Measurements from ENCODE around the gene VAT1L. TPM values are rescaled to one million over a fixed set of nuclear protein-coding genes. Genes with fewer than 3 reads are reported as not detected.
"Not testable (repeated sequence)": the region's sequence is repeated elsewhere in the genome, so short reads cannot be mapped to it uniquely, and the experiment has no call there.

VAT1L gene
- total RNA-seq, 2 donors from 2014 or later: 0.05 to 4.4 TPM

DNA sequence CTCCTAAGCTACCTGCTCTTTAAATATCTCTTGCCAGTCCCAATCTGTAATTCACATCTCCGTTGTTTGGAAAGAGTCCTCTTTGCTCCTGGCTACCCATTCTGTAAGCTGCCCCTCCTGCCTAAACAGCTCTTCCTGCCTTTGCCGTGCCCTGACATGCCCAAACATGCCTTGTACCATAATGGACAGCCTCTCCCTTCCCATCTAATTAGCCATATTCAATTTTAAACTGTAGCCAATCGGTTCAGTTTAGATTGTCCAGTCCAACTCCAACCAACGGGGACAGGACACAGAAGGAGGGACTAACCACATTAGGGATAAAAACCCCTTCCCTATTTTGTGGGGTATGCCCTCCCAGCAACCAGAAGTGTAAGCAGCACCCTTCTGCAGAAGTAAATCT lies 203.3 kb downstream of the VAT1L start:
- no peak for DNase-seq (ENCODE audit: low spot score)
- WGBS: 50% methylated on average over 4 of the region's 4 CpGs
- no peaks in the 10 kb centered on the region for H3K27me3 ChIP-seq (replicated peaks; ENCODE audit: insufficient read depth)

DNA sequence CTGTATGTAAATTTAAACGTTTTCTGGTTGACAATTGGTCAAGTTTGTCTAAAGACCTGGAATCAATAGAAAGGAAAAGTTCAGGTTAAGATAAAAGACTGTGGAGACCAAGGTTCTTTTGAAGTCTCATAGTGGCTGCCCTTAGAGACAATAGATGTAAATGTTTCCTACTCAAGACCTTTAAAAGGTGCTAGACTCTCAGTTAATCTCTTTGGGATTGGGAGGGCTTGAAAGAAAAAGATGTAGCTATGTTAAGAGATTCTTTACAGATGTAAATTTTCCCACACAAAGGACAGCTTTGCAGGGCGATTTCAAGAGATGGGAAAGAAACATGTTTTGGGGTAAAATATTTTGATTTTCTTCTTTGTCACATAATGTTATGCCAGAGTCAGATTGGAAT lies 204.0 kb downstream of the VAT1L start:
- H3K4me1 ChIP-seq (replicated peaks); DNase-seq (ENCODE audit: low spot score); H3K27ac ChIP-seq; H3K27me3 ChIP-seq (replicated peaks; ENCODE audit: insufficient read depth); H3K4me3 ChIP-seq; H3K36me3 ChIP-seq; intact Hi-C loops (cut with DNase I); H3K9me3 ChIP-seq: not testable (repeated sequence)
- WGBS: 32% methylated on average over 2 of the region's 2 CpGs

More for the DNA sequence above, 203.3 kb downstream of the VAT1L start:
- TF ChIP-seq, protein P1, sequence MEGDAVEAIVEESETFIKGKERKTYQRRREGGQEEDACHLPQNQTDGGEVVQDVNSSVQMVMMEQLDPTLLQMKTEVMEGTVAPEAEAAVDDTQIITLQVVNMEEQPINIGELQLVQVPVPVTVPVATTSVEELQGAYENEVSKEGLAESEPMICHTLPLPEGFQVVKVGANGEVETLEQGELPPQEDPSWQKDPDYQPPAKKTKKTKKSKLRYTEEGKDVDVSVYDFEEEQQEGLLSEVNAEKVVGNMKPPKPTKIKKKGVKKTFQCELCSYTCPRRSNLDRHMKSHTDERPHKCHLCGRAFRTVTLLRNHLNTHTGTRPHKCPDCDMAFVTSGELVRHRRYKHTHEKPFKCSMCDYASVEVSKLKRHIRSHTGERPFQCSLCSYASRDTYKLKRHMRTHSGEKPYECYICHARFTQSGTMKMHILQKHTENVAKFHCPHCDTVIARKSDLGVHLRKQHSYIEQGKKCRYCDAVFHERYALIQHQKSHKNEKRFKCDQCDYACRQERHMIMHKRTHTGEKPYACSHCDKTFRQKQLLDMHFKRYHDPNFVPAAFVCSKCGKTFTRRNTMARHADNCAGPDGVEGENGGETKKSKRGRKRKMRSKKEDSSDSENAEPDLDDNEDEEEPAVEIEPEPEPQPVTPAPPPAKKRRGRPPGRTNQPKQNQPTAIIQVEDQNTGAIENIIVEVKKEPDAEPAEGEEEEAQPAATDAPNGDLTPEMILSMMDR (IDR thresholded peaks at IDR 0.05): no peak
- TF ChIP-seq POLR2AphosphoS5 (IDR thresholded peaks at IDR 0.05) (no peak), POLR2A (IDR thresholded peaks at IDR 0.05) (no peak)
- intact Hi-C loops (cut with DNase I): no loop called here
- H3K9me3 ChIP-seq: no peaks in the 10 kb centered on the region
- no peak overlapping the region for H3K4me3 ChIP-seq
- no peak overlapping the region for H3K27ac ChIP-seq
- no peaks in the 10 kb centered on the region for H3K36me3 ChIP-seq
- no peaks in the 10 kb centered on the region for H3K4me1 ChIP-seq (replicated peaks)

DNA sequence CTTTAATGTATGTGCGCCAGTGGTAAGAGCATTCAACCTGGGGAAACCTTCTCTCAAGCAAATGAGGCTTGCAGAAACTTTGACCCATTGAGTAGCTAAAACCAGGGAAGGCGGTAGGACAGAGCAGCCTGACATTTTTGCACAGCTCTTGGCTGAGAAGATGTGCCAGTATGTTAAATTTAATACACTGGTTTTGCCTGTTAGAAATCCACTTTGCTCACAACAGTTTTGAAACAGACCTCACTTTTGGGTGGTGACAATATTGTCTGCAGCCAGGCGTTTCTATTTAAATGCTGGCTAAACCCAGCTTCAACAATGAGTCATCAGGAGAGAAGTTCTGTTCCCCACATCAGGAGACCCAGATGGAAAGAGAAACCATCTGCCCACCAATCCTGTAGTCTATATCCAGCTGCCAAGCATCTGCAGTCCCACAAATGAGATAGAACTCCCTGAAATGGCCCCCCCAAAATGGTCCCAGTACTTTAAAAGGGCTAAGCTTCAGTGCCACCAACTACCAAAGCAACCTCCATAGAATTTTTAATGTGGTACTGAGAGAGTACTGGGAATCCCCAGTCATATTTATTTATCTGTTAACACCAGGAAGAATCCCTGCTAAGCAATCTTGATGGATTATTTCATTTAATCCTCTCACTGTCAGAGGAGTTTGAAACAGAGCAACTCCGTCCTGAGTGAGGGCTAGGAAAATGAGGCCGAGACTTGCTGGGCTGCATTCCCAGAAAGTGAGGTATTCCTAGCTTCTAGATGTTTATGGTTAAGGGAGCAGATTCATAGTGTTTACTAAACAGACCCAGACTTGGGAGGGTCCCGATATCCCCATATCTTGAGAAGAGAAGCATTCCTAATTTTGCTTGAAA lies 205.0 kb downstream of the VAT1L start:
- no peaks in the 10 kb centered on the region for H3K9me3 ChIP-seq
- H3K27me3 ChIP-seq (replicated peaks; ENCODE audit: insufficient read depth): no peaks in the 10 kb centered on the region
- H3K4me3 ChIP-seq: no peak overlapping the region
- no peaks in the 10 kb centered on the region for H3K36me3 ChIP-seq
- no peak overlapping the region for H3K27ac ChIP-seq
- TF ChIP-seq, protein P1 (IDR thresholded peaks at IDR 0.05): no peak
- TF ChIP-seq POLR2A (IDR thresholded peaks at IDR 0.05) (no peak), POLR2AphosphoS5 (IDR thresholded peaks at IDR 0.05) (no peak)
- intact Hi-C loops (cut with DNase I): no loop called here
- no peaks in the 10 kb centered on the region for H3K4me1 ChIP-seq (replicated peaks)
- WGBS: 26% methylated on average over 6 of the region's 6 CpGs
- DNase-seq (ENCODE audit: low spot score): no peak

DNA sequence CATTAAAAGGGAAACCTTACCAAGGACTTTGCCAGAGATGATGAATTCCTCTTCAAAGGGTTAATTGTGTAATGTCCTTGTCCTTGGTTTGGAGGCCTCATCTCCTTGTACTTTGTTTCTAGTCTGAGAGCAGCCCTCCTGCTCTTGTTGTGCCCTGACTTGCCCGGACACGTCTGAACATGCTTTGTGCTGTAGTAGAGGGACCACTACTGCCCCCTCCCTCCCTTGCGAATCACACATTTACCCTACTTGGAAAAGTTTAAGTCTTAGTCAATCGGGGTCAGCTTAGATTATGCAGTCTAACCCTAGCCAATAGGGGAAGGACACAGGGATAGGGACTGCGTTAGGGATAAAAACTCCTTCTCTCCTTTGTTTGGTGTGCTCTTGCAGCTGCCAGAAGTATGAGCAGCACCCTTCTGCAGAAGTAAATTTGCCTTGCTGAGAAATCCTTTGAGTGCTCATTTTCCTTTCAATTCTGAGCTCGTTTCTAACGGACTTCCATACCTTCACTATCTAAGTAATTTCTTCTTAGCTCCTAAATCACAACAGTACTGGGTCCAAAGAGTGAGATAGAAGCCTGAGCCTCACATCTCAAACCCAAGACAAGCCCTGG lies 207.6 kb downstream of the VAT1L start:
- intact Hi-C loops (cut with DNase I): no loop called here
- no peaks in the 10 kb centered on the region for H3K36me3 ChIP-seq
- H3K27me3 ChIP-seq (replicated peaks; ENCODE audit: insufficient read depth): no peaks in the 10 kb centered on the region
- no peaks in the 10 kb centered on the region for H3K4me1 ChIP-seq (replicated peaks)
- no peak overlapping the region for H3K4me3 ChIP-seq
- H3K9me3 ChIP-seq: no peaks in the 10 kb centered on the region
- no peak overlapping the region for H3K27ac ChIP-seq
- no peak for DNase-seq (ENCODE audit: low spot score)
- WGBS: 94% methylated on average over 7 of the region's 7 CpGs
- TF ChIP-seq, protein P1 (IDR thresholded peaks at IDR 0.05): no peak
- TF ChIP-seq POLR2A (IDR thresholded peaks at IDR 0.05) (no peak), POLR2AphosphoS5 (IDR thresholded peaks at IDR 0.05) (no peak)

DNA sequence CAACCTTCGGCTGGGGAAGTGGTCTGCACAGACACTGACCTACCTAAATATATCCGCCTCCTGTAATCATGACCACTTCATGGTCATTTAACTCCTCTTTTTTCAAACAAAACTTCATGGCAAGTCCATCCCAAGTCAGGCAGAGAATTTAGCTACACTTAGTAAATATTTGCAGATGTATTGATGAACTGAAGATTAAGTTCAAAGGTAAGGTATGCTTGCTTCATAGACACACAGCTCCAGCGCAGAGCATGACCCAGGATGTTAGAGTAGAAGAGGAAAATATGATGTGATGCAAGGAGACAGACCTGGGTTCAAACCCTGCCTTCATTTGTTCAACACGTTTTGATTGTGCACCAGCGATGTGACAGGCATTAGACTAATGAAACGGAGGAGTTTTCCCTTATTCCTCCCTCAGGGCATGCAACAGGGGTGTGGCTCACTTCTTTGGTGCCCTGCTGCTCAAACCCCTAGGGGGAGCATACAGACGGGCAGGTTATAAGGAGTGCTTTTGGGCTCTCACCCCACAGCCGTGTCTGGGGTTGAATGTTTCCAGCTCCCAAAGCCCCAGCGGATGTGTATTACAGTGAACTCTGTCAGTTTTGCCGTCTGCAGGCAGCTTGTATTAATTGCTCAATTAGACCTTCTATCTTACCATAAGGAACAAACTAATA lies 210.1 kb downstream of the VAT1L start:
- no peak for DNase-seq (ENCODE audit: low spot score)
- no peak for TF ChIP-seq POLR2AphosphoS5 (IDR thresholded peaks at IDR 0.05)
- no peak for TF ChIP-seq POLR2A (IDR thresholded peaks at IDR 0.05)
- TF ChIP-seq, protein P1 (IDR thresholded peaks at IDR 0.05): no peak
- intact Hi-C loops (cut with DNase I): no loop called here

More for the DNA sequence above, 210.1 kb downstream of the VAT1L start:
- no peaks in the 10 kb centered on the region for H3K4me1 ChIP-seq (replicated peaks)
- no peaks in the 10 kb centered on the region for H3K9me3 ChIP-seq
- no peak overlapping the region for H3K4me3 ChIP-seq
- no peaks in the 10 kb centered on the region for H3K36me3 ChIP-seq
- H3K27me3 ChIP-seq (replicated peaks; ENCODE audit: insufficient read depth): no peaks in the 10 kb centered on the region
- no peak overlapping the region for H3K27ac ChIP-seq
- WGBS: 57% methylated on average over 10 of the region's 10 CpGs

Measured in prostate gland (tissue), 2 donors.